NCI-H748 (cell line): Measurements from ENCODE around the gene FBXO34.

Experiments
- DNase-seq: peaks from one replicate; lab custom pipeline; 2025; ENCODE audit not compliant: unreplicated experiment; lab: John Stamatoyannopoulos, UW

The FBXO34 gene

DNA sequence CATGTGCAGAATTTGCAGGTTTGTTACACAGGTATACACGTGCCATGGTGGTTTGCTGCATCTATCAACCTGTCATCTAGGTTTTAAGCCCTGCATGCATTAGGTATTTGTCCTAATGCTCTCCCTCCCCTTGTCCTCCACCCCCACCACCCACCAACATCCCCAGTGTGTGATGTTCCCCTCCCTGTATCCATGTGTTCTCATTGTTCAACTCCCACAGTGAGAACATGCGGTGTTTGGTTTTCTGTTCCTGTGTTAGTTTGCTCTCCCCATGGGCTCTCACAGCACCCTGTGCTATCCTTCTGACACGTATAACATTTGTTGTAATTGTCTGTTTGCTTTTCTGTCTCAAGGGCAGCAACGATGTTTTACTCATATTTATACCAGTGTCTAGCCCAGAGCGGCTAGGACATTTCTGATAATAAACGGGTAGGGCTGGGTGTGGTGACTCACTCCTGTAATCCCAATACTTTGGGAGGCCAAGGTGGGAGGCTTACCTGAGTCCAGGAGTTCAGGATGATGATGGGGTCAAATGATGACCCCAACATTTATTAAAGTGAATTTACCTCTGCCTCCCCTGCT is 73.5 kb downstream of the FBXO34 start:
- peak; percentile 54 for DNase-seq

DNA sequence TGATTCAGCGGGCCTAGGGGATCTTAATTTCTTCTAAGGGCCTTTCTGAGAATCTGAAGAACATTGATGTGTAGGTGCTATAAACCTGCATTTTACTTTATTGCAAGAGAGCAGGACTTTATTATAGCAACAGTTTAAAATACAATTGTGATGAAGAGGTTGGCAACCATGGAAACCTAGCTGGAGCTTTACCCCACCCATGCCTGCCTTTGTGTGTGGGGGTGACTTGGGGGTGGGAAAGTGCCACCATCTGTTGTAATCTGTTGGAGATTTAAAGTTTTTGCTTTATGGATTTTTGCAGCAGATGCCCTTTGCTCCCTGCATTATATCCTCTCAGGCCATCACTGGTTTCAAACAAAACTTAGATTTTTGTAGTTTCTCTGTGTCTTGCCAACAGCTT is 75.8 kb downstream of the FBXO34 start:
- no peak for DNase-seq

DNA sequence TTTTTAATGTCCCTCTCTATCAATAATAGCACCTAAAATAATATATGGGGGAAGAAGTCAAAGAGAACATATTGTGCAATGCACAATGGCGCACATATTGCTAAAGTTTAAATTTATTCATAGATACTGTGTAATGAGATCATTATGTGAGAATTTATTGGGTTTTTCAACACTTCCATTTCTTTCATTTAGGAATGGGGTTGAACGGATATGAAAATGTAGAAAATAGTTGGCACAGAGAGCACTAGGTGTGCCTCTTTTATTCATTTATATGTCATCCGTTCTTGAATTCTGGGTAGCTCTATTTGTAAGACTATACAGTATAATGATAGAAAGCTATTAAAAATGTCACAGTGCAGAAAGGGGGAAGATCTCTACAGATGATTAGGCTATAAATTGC is 76.5 kb downstream of the FBXO34 start:
- DNase-seq = no peak

DNA sequence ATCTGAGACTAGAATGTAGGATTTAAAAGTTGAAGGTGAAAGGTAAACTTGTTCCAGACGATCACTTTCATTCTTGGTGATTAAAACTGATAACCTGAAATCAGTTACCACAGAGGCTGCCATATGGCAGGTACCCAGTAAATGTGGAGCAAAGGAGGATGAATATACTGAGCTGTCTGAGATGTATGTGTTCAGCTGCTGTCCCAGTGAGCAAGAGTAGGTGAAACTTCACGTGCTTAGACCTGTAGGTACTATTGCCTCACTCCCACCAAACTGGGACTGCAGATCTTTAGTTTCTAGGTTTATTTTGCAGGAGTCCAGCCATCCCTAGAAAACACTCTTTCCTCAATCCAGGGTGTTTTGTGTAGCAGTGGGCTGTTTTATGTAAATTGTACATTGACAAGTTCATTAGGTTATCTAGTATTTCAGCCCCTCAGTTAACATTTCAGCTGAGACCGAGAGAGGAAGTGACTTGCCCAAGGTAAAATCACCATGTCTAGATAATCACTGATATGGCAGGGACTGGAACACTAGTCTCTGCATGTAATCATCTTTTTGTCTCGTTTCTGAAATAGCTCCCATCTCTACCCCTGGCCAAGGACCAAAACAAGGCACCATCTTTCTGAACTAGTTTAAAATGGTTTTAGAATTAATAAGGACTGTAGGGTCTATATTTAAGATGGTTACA is 77.7 kb downstream of the FBXO34 start:
- DNase-seq = no peak

DNA sequence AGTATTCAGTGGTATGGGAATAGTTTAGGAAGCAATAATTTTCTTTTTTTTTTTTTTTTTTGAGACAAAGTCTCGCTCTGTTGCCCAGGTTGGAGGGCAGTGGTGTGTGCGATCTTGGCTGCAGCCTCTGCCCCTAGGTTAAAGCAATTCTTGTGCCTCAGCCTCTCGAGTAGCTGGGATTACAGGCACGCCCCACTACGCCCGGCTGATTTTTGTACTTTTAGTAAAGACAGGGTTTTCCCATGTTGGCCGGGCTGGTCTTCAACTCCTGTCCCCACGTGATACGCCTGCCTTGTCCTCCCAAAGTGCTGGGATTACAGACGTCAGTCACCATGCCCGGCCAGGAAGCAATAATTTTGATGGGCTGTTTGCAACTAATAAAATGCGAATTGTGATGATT is 78.3 kb downstream of the FBXO34 start:
- no peak for DNase-seq

DNA sequence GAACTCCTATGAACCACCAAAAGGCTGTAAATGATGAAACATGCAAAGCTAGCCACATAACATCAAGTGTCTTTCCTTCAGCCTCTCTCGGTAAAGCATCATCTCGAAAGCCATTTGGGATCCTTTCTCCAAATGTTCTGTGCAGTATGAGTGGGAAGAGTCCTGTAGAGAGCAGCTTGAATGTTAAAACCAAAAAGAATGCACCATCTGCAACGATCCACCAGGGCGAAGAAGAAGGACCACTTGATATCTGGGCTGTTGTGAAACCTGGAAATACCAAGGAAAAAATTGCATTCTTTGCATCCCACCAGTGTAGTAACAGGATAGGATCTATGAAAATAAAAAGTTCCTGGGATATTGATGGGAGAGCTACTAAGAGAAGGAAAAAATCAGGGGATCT is 79.2 kb downstream of the FBXO34 start:
- DNase-seq = no peak

DNA sequence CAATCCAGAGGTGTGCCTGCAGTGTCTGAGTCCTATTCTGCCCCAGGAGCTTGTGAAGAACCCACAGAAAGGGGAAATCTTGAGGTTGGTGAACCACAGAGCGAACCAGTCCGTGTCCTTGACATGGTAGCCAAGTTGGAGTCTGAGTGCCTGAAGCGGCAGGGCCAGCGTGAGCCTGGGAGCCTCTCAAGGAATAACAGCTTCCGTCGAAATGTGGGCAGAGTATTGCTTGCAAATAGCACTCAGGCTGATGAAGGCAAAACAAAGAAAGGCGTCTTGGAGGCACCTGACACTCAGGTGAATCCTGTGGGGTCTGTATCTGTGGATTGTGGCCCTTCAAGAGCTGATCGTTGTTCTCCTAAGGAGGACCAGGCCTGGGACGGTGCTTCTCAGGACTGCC is 79.9 kb downstream of the FBXO34 start:
- DNase-seq = no peak

DNA sequence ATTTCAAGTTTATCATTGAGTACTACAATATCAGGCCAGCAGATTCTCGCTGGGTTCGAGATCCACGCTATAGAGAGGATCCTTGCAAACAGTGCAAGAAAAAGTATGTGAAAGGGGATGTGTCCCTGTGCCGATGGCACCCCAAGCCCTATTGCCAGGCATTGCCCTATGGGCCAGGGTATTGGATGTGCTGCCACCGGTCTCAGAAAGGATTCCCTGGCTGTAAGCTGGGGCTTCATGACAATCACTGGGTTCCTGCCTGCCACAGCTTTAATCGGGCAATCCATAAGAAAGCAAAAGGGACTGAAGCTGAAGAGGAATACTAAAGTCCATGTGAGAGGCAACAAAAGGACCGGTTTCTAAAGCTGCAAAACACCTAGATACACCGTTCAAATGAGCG is 81.0 kb downstream of the FBXO34 start:
- no peak for DNase-seq

DNA sequence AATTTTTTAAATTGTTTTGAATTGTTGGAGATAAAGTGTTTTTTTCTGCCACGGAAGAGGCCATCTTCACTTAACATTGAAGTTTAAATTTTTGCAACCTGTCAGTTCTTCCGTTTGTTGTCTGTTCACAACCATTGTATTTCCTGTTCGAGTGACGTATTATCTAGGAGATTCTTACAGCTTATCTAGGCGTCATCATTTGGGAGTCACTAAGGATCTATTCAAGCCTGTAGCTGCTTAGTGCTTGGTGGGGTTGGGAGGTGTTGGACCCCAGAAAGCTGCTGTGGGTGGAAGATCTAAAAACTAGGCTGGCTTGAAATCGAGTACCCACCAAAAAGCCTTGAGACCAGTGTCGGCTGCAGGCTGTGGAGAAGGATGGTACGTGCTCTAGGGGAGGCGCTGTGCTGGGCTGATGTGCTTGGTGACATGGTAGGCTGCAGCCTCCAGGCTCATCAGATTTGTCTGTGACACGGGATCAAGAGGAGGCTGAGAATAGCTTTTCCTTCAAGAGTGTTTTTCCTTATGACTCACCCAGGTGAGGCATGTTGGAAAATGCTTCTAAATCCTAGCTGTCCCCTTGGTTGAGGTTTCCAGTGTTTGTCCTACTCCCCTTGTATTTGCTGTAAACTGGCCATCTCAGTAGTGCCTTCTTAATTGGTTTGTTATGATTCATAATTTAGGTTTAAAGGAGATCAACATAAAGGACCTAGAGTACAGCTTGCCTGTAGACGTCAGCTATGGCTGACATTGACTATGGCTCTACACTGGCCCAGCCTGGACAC is 82.7 kb downstream of the FBXO34 start:
- no peak for DNase-seq

DNA sequence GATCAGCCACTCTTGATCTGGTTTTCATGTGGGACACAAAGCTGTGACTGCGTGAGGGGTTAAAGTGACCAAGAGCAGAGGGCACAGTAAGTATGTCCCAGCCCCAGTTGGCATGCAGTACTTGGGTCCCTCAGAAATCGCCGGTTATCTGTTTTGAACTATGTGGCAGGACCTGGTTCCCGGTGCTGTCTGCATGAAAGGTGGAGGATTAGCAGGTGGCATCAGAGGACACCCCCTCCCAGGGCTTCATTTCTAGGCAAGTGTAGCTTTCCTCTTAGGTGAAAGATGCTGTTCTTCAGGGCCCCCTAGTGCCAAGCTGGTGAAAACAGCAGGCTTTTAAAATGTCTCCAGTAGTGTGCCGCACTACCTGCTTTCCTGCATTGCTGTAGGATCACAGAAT is 83.3 kb downstream of the FBXO34 start:
- DNase-seq = peak; percentile 76

DNA sequence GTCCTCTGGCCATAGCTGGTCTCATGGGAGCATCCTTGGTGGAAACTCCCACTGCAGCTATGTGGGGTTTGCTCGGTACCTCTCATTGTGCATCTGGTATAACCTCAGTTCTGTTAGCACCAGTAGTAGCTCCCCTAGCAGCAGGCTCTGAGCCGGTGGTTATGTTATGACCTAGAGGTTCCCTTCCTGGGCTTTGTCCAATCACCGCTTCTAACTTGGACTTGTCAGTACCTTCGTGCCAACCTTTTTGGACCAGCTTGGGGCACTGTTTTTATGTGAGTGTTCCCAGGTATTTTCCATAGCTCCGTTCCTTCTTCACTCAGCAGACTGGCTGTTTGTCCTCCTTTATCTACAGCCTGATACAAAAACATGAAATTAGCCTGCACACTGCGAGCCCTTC is 84.7 kb downstream of the FBXO34 start:
- DNase-seq = no peak

DNA sequence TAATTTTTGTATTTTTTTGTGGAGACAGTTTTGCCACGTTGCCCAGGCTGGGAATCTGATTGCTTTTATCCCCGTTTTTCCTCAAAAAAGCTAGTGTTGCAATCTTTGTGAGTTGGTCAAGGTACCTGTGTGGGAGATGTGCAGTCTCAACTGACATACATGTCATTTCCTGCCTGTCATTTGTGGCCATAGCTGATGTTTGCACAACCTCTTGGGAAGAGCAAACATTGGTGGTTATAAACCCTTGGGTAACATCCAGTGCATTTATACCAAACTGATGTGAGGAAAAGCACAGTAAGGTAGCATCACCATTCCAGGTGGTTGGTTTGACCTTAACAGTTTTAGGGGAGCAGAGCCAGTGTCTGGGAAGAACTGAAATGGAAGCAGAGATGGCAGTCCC is 85.7 kb downstream of the FBXO34 start:
- DNase-seq = peak; percentile 53

DNA sequence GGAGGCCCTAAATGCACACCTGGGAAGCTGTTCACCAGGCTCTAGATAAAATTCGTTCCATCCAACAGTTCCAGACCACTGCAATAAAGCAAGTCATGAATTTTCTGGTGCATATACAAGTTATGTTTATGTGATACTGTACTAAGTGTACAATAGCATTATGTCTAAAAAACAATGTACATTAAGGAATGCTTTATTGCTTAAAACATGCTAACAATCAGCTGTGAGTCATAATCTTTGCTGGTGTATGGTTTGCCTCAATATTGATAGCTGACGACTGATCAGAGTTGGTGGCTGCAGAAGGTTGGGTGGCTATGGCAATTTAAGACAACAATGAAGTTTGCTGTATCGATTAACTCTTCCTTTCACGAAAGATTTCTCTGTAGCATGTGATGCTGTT is 88.1 kb downstream of the FBXO34 start:
- no peak for DNase-seq

DNA sequence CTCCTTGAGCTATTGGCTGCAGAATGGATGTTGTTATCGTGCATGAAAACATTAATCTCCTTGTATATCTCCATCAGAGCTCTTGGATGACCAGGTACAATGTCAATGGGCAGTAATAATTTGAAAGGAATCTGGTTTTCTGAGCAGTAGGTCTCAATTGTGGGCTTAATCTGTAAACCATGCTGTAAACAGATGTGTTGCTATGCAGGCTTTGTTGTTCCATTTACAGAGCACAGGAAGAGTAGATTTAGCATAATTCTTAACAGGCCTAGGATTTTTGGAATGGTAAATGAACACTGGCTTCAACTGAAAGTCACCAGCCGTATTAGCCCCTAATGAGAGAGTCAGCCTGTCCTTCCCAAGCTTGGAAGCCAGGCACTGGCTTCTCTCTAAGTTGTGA is 90.0 kb downstream of the FBXO34 start:
- no peak for DNase-seq

DNA sequence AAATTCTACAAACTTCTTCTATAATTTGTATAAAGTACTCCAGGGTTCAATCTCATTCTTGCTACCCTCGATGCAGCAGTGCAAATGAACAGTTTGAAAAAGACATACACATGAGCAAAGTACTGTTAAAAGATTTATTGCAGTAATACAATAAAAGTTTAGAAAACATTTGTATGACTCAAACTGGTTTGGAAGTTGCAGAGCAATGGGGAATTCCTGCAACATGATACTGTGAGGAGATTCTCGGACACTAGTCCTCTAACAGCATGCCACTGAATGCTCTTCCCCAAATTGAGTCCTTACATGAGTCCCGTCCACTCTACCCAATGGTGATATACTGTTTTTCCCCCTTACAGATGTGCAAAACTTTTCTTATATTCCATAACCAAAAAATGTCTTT is 95.0 kb downstream of the FBXO34 start:
- no peak for DNase-seq

DNA sequence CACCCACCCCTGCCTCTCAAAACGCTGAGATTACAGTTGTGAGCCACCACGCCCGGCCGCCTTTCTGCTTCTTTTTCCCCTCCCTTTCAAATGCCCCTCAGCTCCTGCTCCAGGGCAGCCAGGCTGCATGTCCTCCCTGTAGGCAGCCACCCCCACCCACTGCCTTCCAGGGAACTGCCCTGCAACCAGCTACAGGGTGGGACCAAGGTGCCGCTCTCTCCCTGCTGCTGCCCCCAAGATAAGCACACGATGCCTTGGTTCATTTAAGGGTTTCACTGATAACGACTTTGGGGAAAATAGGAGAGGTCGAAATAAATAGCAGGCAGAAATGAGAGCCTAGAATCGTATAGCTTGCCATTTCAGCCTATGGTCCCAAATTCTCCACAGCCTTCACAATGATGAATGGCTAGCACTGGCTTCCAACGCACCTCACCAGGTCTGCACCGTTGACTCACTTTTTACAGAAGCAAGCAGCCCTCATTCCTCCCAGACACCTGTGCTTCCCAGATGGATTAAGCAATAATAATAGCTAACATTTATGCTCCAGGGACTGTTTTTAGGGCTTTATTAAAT is 99.7 kb downstream of the FBXO34 start:
- no peak for DNase-seq

DNA sequence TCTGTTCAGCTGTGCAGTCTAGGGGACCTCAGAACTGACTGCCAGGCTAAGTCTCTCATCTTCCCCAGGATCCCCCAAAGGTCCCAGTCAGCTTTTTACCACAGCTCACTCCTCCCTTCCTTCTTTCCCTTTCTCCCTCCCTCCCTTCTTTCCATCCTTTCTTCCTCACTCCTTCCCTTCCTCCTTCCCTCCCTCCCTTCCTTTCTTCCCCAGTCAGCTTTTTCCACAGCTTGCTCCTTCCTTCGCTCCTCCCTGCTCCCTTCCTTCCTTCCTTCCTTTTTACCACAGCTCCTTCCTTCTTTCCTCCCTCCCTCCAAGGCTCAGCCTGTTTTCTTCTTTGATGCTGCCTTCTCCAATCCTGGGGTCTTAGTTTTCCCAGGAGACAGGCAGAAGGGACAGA is 101.2 kb downstream of the FBXO34 start:
- no peak for DNase-seq

DNA sequence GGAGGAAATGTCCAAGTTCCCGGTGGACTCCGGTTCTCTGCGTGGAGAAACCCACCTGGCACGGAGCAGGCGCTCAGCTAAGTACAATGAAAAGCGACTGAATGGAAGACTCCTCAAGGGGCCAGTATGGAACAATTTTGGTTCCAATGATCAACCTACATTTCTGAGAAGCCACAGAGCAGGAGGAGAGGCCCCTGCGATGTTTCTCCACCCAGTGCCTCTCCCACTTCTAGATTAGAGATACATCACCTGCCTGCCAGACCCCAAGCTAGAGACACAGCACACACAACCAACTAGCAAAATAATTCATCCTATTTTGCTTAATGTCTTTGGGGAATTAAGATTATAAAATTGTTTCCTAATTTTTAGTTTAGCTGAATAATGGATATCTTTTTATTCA is 101.6 kb downstream of the FBXO34 start:
- no peak for DNase-seq

DNA sequence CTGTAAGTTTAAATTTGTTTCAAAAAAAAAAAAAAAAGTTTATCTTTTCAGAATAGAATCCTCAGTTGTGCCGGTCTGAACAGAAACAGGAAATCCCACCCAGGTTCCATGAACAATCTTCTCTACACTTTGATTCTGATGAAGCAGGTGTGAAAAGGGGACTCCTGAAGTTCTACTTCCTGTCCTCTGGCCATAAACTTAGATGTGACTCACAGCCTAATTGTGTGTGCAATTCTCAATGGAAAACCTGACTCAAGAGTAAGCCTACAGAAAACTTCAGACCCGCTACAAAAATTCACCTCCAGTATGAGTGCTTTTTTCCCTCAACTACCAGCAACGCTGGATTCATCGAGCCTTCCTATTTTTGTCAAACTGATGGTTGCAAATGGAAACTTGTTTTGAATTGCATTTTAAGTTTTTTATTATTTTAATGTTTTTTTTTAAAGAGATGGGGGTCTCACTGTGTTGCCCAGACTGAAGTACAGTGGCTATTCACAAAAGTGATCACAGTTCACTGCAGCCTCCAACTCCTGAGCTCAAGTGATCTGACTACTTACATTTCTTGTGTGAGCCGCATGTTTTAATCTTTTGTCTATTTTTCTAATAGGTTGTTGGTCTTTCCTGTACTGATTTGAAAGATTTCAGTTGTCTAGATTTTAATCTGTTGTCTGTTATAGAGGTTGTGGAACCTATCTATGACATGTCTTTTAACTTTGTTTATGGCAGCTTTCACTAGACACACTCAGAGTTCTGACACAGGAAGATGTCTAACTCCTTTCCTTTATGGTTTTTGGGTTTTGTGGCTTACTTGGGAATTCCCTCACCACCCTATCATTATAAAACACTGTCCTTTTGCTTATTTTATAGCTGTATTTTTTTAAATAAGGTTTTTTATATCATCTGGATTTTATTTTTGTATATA is 102.8 kb downstream of the FBXO34 start:
- DNase-seq = no peak

DNA sequence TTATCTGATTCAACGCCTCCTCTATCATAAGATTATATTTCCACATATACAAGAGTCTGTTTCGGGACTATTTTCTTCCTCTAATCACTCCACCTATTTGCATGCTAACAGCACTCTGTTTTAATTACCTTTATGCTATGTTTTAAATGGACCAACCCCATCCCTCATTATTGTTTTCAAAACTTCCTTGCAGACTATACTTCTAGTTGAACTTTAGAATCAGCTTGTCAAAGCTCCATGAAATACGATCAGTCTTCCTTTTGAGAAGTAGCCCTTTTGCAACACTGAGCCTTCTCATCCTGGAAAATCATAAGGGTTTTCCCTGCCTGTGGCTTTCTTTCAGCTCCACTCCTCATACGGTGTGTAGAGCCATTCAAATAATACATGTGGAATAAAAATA is 103.5 kb downstream of the FBXO34 start:
- no peak for DNase-seq

DNA sequence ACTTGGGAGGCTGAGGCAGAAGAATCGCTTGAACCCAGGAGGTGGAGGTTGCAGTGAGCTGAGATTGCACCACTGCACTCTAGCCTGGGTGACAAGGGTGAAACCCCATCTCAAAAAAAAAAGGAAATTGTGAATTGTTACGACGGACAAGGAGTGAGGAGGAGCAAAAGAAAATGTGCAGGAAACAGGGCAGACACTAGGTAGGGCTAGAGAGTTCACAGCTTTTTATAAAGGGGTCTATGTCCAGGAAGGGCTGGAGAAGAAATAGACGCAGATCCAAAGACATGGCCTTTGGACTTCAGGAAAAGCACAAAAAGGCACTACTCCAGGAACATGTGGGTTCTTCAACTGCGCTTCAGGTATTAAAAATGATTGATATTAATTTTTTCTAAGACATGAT is 106.0 kb downstream of the FBXO34 start:
- no peak for DNase-seq
